AG09309 (cell line): Measurements from ENCODE around the gene ELMOD3.
"Not testable (repeated sequence)": the region's sequence is repeated elsewhere in the genome, so short reads cannot be mapped to it uniquely, and the experiment has no call there.

Experiments
- DNase-seq: peaks from one replicate; pipeline ENCODE4 v3.0.0-alpha.2; 2010; ENCODE audit warnings: low read depth
- H3K4me3 ChIP-seq: 2 replicates; pipeline ENCODE4 v1.5.1; 2011; ENCODE audit warnings: mild to moderate bottlenecking, low read depth, low read length, moderate library complexity; ENCODE audit not compliant: control insufficient read depth
- CTCF ChIP-seq: IDR thresholded peaks from 2 replicates; pipeline ENCODE4 v1.5.1; 2011; ENCODE audit warnings: mild to moderate bottlenecking, low read depth, low read length, inconsistent platforms; ENCODE audit not compliant: insufficient read depth, control insufficient read depth; ENCODE audit errors: missing control alignments

Gene ELMOD3

GRCh38 chr2:85330839-85331636 lies 23.5 kb upstream of the ELMOD3 start:
- H3K4me3 ChIP-seq: no peak overlapping the region
- no peak for DNase-seq

GRCh38 chr2:85333877-85334276 lies 20.7 kb upstream of the ELMOD3 start:
- not testable (repeated sequence) for H3K4me3 ChIP-seq

More at GRCh38 chr2:85330839-85331636, 23.5 kb upstream of the ELMOD3 start:
- no peak for TF ChIP-seq CTCF

GRCh38 chr2:85334928-85335327 lies 19.6 kb upstream of the ELMOD3 start:
- no peak for DNase-seq
- no peak for TF ChIP-seq CTCF
- H3K4me3 ChIP-seq: no peak overlapping the region

More at GRCh38 chr2:85333877-85334276, 20.7 kb upstream of the ELMOD3 start:
- DNase-seq: not testable (repeated sequence)

GRCh38 chr2:85340034-85340892 lies 14.3 kb upstream of the ELMOD3 start:
- no peak overlapping the region for H3K4me3 ChIP-seq
- no peak for DNase-seq
- no peak for TF ChIP-seq CTCF

- TF ChIP-seq CTCF: no peak
- DNase-seq: no peak
- H3K4me3 ChIP-seq: no peak overlapping the region
Measured at GRCh38 chr2:85341269-85342029, 13.1 kb upstream of the ELMOD3 start.

GRCh38 chr2:85342156-85342555 lies 12.4 kb upstream of the ELMOD3 start:
- no peak for TF ChIP-seq CTCF
- DNase-seq: no peak
- no peak overlapping the region for H3K4me3 ChIP-seq

GRCh38 chr2:85343207-85343895 lies 11.2 kb upstream of the ELMOD3 start:
- not testable (repeated sequence) for DNase-seq

More at GRCh38 chr2:85343207-85343895, 11.2 kb upstream of the ELMOD3 start:
- H3K4me3 ChIP-seq: not testable (repeated sequence)
